ENCODE data around the gene SLC34A3. TPM values are rescaled to one million over a fixed set of nuclear protein-coding genes. Genes with fewer than 3 reads are reported as not detected.

The SLC34A3 gene
- total RNA-seq, 1 experiment from 2014 or later: 0.10 TPM

Other genes starting within 250 kb of the SLC34A3 start
- 0.02 to 0.10 TPM (median 0.05 TPM) in 3 of 5 replicates, not detected in the others for gene LCNL1, start 247.9 kb upstream of the SLC34A3 start, total RNA-seq (2022; extraction: Qiagen RNA extraction; ENCODE audit: low read depth)
- 44.8 to 86.6 TPM (median 72.0 TPM) in 5 replicates for gene PAXX, start 238.5 kb upstream of the SLC34A3 start, total RNA-seq (2022; extraction: Qiagen RNA extraction; ENCODE audit: low read depth)
- 2.2 to 2.7 TPM (median 2.6 TPM) in 5 replicates for gene CLIC3, start 234.3 kb upstream of the SLC34A3 start, total RNA-seq (2022; extraction: Qiagen RNA extraction; ENCODE audit: low read depth)
- gene ABCA2, start 202.7 kb upstream of the SLC34A3 start, total RNA-seq (2022; extraction: Qiagen RNA extraction; ENCODE audit: low read depth): 19.3 to 29.0 TPM (median 25.8 TPM) in 5 replicates
- gene FUT7, start 198.8 kb upstream of the SLC34A3 start, total RNA-seq (2022; extraction: Qiagen RNA extraction; ENCODE audit: low read depth): 0.12 TPM in 1 of 5 replicates, not detected in the others
- gene NPDC1, start 184.7 kb upstream of the SLC34A3 start, total RNA-seq (2022; extraction: Qiagen RNA extraction; ENCODE audit: low read depth): 43.4 to 83.2 TPM (median 74.9 TPM) in 5 replicates
- 0.67 to 0.95 TPM (median 0.82 TPM) in 5 replicates for gene ENTPD2, start 176.8 kb upstream of the SLC34A3 start, total RNA-seq (2022; extraction: Qiagen RNA extraction; ENCODE audit: low read depth)
- gene SAPCD2, start 160.3 kb upstream of the SLC34A3 start, total RNA-seq (2022; extraction: Qiagen RNA extraction; ENCODE audit: low read depth): 15.1 to 29.3 TPM (median 23.8 TPM) in 5 replicates
- 10.5 to 16.3 TPM (median 11.5 TPM) in 5 replicates for gene UAP1L1, start 153.4 kb upstream of the SLC34A3 start, total RNA-seq (2022; extraction: Qiagen RNA extraction; ENCODE audit: low read depth)
- gene MAN1B1, start 143.9 kb upstream of the SLC34A3 start, total RNA-seq (2022; extraction: Qiagen RNA extraction; ENCODE audit: low read depth): 44.5 to 52.7 TPM (median 47.9 TPM) in 5 replicates
- 73.1 to 121 TPM (median 107 TPM) in 5 replicates for gene DPP7, start 116.2 kb upstream of the SLC34A3 start, total RNA-seq (2022; extraction: Qiagen RNA extraction; ENCODE audit: low read depth)
- gene GRIN1, start 91.7 kb upstream of the SLC34A3 start, total RNA-seq (2022; extraction: Qiagen RNA extraction; ENCODE audit: low read depth): 0.10 to 0.62 TPM (median 0.57 TPM) in 5 replicates
- 0.26 to 1.5 TPM (median 1.0 TPM) in 5 replicates for gene LRRC26, start 60.9 kb upstream of the SLC34A3 start, total RNA-seq (2022; extraction: Qiagen RNA extraction; ENCODE audit: low read depth)
- gene TMEM210, start 58.8 kb upstream of the SLC34A3 start, total RNA-seq (2022; extraction: Qiagen RNA extraction; ENCODE audit: low read depth): not detected in 5 replicates
- 24.3 to 40.2 TPM (median 35.5 TPM) in 5 replicates for gene ANAPC2, start 42.3 kb upstream of the SLC34A3 start, total RNA-seq (2022; extraction: Qiagen RNA extraction; ENCODE audit: low read depth)
- 108 to 146 TPM (median 135 TPM) in 5 replicates for gene SSNA1, start 42.2 kb upstream of the SLC34A3 start, total RNA-seq (2022; extraction: Qiagen RNA extraction; ENCODE audit: low read depth)
- gene TPRN, start 30.2 kb upstream of the SLC34A3 start, total RNA-seq (2022; extraction: Qiagen RNA extraction; ENCODE audit: low read depth): 6.0 to 10.7 TPM (median 9.6 TPM) in 5 replicates
- gene TMEM203, start 25.3 kb upstream of the SLC34A3 start, total RNA-seq (2022; extraction: Qiagen RNA extraction; ENCODE audit: low read depth): 32.6 to 45.1 TPM (median 44.4 TPM) in 5 replicates
- 12.5 to 19.9 TPM (median 19.0 TPM) in 5 replicates for gene NDOR1, start 25.2 kb upstream of the SLC34A3 start, total RNA-seq (2022; extraction: Qiagen RNA extraction; ENCODE audit: low read depth)
- gene RNF208, start 8.7 kb upstream of the SLC34A3 start, total RNA-seq (2022; extraction: Qiagen RNA extraction; ENCODE audit: low read depth): 1.2 to 2.7 TPM (median 1.8 TPM) in 5 replicates
- gene CYSRT1, start 5.7 kb upstream of the SLC34A3 start, total RNA-seq (2022; extraction: Qiagen RNA extraction; ENCODE audit: low read depth): 3.2 to 4.2 TPM (median 3.6 TPM) in 5 replicates
- gene RNF224, start 3.4 kb upstream of the SLC34A3 start, total RNA-seq (2022; extraction: Qiagen RNA extraction; ENCODE audit: low read depth): 0.08 to 0.16 TPM (median 0.14 TPM) in 5 replicates
- gene TUBB4B, start 10.4 kb downstream of the SLC34A3 start, total RNA-seq (2022; extraction: Qiagen RNA extraction; ENCODE audit: low read depth): 639 to 790 TPM (median 684 TPM) in 5 replicates
- gene STPG3, start 20.4 kb downstream of the SLC34A3 start, total RNA-seq (2022; extraction: Qiagen RNA extraction; ENCODE audit: low read depth): not detected in 5 replicates
- gene NELFB, start 24.4 kb downstream of the SLC34A3 start, total RNA-seq (2022; extraction: Qiagen RNA extraction; ENCODE audit: low read depth): 44.5 to 62.3 TPM (median 53.7 TPM) in 5 replicates
- 18.6 to 28.5 TPM (median 28.1 TPM) in 5 replicates for gene TOR4A, start 46.8 kb downstream of the SLC34A3 start, total RNA-seq (2022; extraction: Qiagen RNA extraction; ENCODE audit: low read depth)
- 3.5 to 5.6 TPM (median 5.4 TPM) in 5 replicates for gene NRARP, start 71.4 kb downstream of the SLC34A3 start, total RNA-seq (2022; extraction: Qiagen RNA extraction; ENCODE audit: low read depth)
- 5.5 to 6.9 TPM (median 6.3 TPM) in 5 replicates for gene EXD3, start 192.3 kb downstream of the SLC34A3 start, total RNA-seq (2022; extraction: Qiagen RNA extraction; ENCODE audit: low read depth)
- gene NOXA1, start 192.5 kb downstream of the SLC34A3 start, total RNA-seq (2022; extraction: Qiagen RNA extraction; ENCODE audit: low read depth): 0.66 to 1.7 TPM (median 1.4 TPM) in 5 replicates
- 0.13 to 0.40 TPM (median 0.24 TPM) in 5 replicates for gene ENTPD8, start 210.5 kb downstream of the SLC34A3 start, total RNA-seq (2022; extraction: Qiagen RNA extraction; ENCODE audit: low read depth)
- 30.8 to 44.9 TPM (median 41.4 TPM) in 5 replicates for gene NSMF, start 228.4 kb downstream of the SLC34A3 start, total RNA-seq (2022; extraction: Qiagen RNA extraction; ENCODE audit: low read depth)